Panc1 (cell line): Measurements from ENCODE around the gene DDB1. TPM values are rescaled to one million over a fixed set of nuclear protein-coding genes. Genes with fewer than 3 reads are reported as not detected.

Source experiments
- ATAC-seq: fragments of 200-7000 bp; cut with Tn5 transposase; 2 replicates; pipeline ENCODE4 v1.9.1; 2020; ENCODE audit warnings: mild to moderate bottlenecking, moderate library complexity
- BruUV-seq: library from RNA; stranded (reverse); fragments of 400-500 nt; replicated peaks from 2 replicates; lab custom pipeline; 2021; lab: Mats Ljungman, UMichigan
- CTCF ChIA-PET: fragments of 300-600 bp; sonication (Branson Sonifier 250); formaldehyde crosslinking; loops from one replicate; lab custom pipeline; 2022; ENCODE audit warnings: antibody characterized with exemption; lab: Charles Lee
- POLR2A ChIA-PET: fragments of 300-600 bp; sonication (Branson Sonifier 250); formaldehyde crosslinking; loops from one replicate; lab custom pipeline; 2022; ENCODE audit warnings: antibody characterized with exemption; lab: Charles Lee
- DNase-seq: peaks from one replicate; pipeline ENCODE4 v3.0.0-alpha.2; 2010; ENCODE audit warnings: low read depth, low spot score
- H3K27ac ChIP-seq: 2 replicates; pipeline ENCODE4 v1.5.1; 2011; ENCODE audit warnings: mild to moderate bottlenecking, low read length, inconsistent platforms
- H3K27me3 ChIP-seq: fragments of 200-500 bp; sonication (Bioruptor generic); 2 replicates; pipeline ENCODE4 v1.6.0; 2014; ENCODE audit warnings: low read length, inconsistent platforms; ENCODE audit not compliant: control insufficient read depth, insufficient read depth
- H3K36me3 ChIP-seq: fragments of 200-500 bp; sonication (Bioruptor generic); 2 replicates; pipeline ENCODE4 v1.5.1; 2014; ENCODE audit warnings: inconsistent platforms, mild to moderate bottlenecking, low read length, moderate library complexity; ENCODE audit not compliant: control insufficient read depth, insufficient read depth
- H3K4me1 ChIP-seq: 2 replicates; pipeline ENCODE4 v1.5.1; 2011; ENCODE audit warnings: inconsistent platforms, mild to moderate bottlenecking, low read length, moderate library complexity; ENCODE audit not compliant: control insufficient read depth, insufficient read depth
- H3K4me3 ChIP-seq, 2 experiments: 2 replicates each; pipeline ENCODE4 v1.5.1; 2011 to 2012; ENCODE audit warnings: low read depth in 2 of 2, low read length in 2 of 2, mild to moderate bottlenecking in 2 of 2, inconsistent platforms in 1 of 2, moderate library complexity in 1 of 2
- H3K9me3 ChIP-seq: fragments of 200-500 bp; sonication (Bioruptor generic); 2 replicates; pipeline ENCODE4 v1.5.1; 2014; ENCODE audit warnings: low read depth, mild to moderate bottlenecking, inconsistent platforms, low read length, moderate library complexity; ENCODE audit not compliant: control insufficient read depth, insufficient read depth
- POLR2AphosphoS5 ChIP-seq: IDR thresholded peaks from 2 replicates; pipeline ENCODE4 v1.6.1; 2012; ENCODE audit warnings: mild to moderate bottlenecking, low read depth, low read length, moderate library complexity
- SIN3A ChIP-seq: IDR thresholded peaks from 2 replicates; pipeline ENCODE4 v1.6.1; 2012; ENCODE audit warnings: low read depth, mild to moderate bottlenecking, low read length, moderate library complexity, borderline replicate concordance; ENCODE audit not compliant: insufficient read depth
- TCF7L2 ChIP-seq: IDR thresholded peaks from 2 replicates; pipeline ENCODE4 v1.6.1; 2011; ENCODE audit warnings: mild to moderate bottlenecking, low read depth, low read length, inconsistent platforms
- in situ Hi-C: cut with HindIII; loops from 2 replicates; pipeline ENCODE4 v1.10.0; 2016; ENCODE audit warnings: low sequenced_read_pairs, low pct_unique_long_range_greater_than_20kb
- intact Hi-C: fragments of 100-400 bp; cut with micrococcal nuclease; formaldehyde crosslinking; loops from one replicate; pipeline ENCODE4 v1.10.0; 2022; ENCODE audit not compliant: unreplicated experiment
- total RNA-seq: library from RNA; stranded (reverse); gene quantifications from one replicate; pipeline ENCODE4 v1.2.1, GENCODE V29; 2021; ENCODE audit not compliant: unreplicated experiment
- TF ChIP-seq, protein P1 (sequence below), 2 experiments: IDR thresholded peaks; 2 replicates each; pipeline ENCODE4 v1.6.1; 2011 to 2012; ENCODE audit warnings: low read depth in 2 of 2, control low read depth in 1 of 2, low read length in 1 of 2, mild to moderate bottlenecking in 1 of 2, moderate library complexity in 1 of 2; ENCODE audit not compliant: insufficient read depth in 1 of 2
- TF ChIP-seq, protein P2 (sequence below): fragments of 450-650 bp; IDR thresholded peaks from 2 replicates; pipeline ENCODE4 v1.5.1; 2017; ENCODE audit warnings: mild to moderate bottlenecking

DDB1 gene
- total RNA-seq, 1 experiment from 2014 or later, result 217 TPM

DNA sequence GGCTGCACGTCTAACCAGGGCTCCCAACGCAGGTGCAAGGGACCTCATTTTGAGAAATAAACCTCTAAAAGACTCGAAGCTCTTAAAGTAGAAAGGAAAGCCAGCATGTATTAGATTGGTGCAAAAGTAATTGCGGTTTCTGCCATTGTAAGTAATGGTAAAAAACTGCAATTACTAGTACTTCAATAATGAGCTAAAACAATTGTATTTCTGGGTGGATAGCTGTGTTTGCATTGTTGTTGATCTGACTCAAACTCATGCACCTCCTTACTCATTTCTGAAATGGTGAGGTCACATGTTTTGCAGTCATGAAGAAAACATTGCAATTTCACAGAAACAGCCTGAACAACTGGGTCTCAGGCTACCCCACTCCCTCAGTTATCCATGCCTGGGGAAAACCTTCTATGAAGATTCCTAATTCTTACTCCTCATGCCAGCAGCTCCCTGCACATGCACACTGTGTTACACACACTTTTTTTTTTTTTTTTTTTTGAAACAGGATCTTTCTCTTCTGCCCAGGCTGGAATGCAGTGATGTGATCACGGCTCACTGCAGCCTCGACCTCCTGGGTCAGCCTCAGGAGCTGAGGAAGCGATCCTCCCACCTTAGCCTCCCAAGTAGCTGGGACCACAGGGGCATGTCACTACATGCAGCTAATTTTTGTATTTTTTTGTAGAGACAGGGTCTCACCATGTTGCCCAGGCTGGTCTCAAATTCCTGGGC, 62.4 kb downstream of the DDB1 start:
- CTCF ChIA-PET, result no interaction called here

DNA sequence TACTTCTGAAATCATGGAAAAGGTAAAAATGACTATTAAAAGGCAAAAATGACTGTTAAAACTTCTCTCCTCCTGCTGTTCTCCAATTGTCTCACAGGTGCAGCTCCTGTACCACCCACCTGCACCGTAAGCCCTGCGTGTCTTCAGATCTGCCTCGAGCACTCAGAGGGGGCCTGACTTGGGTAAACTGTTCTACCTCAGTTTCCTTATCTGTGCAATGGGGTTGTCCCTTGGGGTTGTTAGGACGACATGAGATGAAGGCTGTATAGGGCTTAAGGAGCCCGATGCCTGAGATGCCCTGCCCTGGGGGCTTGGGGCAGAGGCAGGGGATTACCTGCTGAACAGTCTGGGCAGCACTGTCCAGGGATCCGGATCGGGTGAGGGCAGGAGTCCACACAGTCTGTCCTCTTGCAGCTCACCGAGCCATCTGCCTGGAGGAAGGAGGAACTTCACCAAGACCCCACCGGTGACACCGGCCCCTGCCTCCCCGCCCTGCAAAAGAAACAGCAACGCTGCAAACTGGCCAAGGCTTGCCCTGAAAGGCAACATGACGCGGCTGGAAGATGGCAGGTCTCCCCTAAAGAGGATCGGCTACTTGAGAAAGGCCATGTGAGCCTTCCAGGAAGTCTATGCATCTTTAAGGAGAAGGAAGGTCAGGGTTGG, 64.2 kb downstream of the DDB1 start:
- H3K9me3 ChIP-seq, result no peaks in the 10 kb centered on the region
- no peak for TF ChIP-seq SIN3A
- TF ChIP-seq POLR2AphosphoS5, result no peak
- in situ Hi-C loops, result no loop called here
- BruUV-seq, result no TSS peak
- POLR2A ChIA-PET, result no interaction called here
- no peak overlapping the region for H3K4me3 ChIP-seq
- no peaks in the 10 kb centered on the region for H3K27me3 ChIP-seq
- CTCF ChIA-PET, result no interaction called here
- no peak for DNase-seq
- ATAC-seq, result no peak
- intact Hi-C loops, result no loop called here
- H3K27ac ChIP-seq, result no peak overlapping the region
- H3K36me3 ChIP-seq, result no peaks in the 10 kb centered on the region
- no peaks in the 10 kb centered on the region for H3K4me1 ChIP-seq

More for the DNA sequence above, 62.4 kb downstream of the DDB1 start:
- no peaks in the 10 kb centered on the region for H3K36me3 ChIP-seq
- H3K27me3 ChIP-seq, result no peaks in the 10 kb centered on the region
- no peaks in the 10 kb centered on the region for H3K4me1 ChIP-seq
- no peak for TF ChIP-seq POLR2AphosphoS5
- TF ChIP-seq, protein P1, sequence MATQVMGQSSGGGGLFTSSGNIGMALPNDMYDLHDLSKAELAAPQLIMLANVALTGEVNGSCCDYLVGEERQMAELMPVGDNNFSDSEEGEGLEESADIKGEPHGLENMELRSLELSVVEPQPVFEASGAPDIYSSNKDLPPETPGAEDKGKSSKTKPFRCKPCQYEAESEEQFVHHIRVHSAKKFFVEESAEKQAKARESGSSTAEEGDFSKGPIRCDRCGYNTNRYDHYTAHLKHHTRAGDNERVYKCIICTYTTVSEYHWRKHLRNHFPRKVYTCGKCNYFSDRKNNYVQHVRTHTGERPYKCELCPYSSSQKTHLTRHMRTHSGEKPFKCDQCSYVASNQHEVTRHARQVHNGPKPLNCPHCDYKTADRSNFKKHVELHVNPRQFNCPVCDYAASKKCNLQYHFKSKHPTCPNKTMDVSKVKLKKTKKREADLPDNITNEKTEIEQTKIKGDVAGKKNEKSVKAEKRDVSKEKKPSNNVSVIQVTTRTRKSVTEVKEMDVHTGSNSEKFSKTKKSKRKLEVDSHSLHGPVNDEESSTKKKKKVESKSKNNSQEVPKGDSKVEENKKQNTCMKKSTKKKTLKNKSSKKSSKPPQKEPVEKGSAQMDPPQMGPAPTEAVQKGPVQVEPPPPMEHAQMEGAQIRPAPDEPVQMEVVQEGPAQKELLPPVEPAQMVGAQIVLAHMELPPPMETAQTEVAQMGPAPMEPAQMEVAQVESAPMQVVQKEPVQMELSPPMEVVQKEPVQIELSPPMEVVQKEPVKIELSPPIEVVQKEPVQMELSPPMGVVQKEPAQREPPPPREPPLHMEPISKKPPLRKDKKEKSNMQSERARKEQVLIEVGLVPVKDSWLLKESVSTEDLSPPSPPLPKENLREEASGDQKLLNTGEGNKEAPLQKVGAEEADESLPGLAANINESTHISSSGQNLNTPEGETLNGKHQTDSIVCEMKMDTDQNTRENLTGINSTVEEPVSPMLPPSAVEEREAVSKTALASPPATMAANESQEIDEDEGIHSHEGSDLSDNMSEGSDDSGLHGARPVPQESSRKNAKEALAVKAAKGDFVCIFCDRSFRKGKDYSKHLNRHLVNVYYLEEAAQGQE (IDR thresholded peaks at IDR 0.05; ENCODE audit: insufficient read depth in 1 of 2, low read depth in 2 of 2, low read length in 1 of 2), result no peak
- no peak for TF ChIP-seq SIN3A
- TF ChIP-seq, protein P2, sequence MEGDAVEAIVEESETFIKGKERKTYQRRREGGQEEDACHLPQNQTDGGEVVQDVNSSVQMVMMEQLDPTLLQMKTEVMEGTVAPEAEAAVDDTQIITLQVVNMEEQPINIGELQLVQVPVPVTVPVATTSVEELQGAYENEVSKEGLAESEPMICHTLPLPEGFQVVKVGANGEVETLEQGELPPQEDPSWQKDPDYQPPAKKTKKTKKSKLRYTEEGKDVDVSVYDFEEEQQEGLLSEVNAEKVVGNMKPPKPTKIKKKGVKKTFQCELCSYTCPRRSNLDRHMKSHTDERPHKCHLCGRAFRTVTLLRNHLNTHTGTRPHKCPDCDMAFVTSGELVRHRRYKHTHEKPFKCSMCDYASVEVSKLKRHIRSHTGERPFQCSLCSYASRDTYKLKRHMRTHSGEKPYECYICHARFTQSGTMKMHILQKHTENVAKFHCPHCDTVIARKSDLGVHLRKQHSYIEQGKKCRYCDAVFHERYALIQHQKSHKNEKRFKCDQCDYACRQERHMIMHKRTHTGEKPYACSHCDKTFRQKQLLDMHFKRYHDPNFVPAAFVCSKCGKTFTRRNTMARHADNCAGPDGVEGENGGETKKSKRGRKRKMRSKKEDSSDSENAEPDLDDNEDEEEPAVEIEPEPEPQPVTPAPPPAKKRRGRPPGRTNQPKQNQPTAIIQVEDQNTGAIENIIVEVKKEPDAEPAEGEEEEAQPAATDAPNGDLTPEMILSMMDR, result no peak
- no peak overlapping the region for H3K27ac ChIP-seq
- DNase-seq, result no peak
- in situ Hi-C loops (no loop called here), intact Hi-C loops (no loop called here)
- no TSS peak for BruUV-seq
- POLR2A ChIA-PET, result interaction anchor here (0.5 kb wide), 1 partner anchor 85 kb away, joined by 3 read pairs; no protein-coding TSS in a partner anchor
- no peak overlapping the region for H3K4me3 ChIP-seq
- no peaks in the 10 kb centered on the region for H3K9me3 ChIP-seq
- ATAC-seq, result no peak

DNA sequence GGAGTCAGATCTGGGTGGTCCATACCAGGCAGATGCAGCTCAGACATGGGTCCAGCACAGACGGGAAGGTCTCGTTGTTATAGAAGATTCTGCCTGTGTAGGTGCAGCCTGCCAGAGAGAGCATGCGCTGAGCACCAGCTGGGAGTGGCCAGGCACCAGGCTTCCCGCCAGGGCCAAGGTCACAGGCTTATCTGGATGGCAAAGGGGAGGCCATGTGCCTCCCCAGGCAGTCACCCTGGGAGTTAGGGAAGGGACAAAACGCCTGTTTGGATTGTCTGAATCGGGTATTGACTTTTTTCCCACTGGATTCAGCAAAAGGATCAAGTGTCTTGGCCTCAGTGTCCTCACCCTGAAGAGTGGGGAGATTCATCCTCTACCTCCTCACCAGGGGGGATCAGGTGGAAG, 65.5 kb downstream of the DDB1 start:
- no peaks in the 10 kb centered on the region for H3K4me1 ChIP-seq
- ATAC-seq, result no peak; the same call in 1 of the 2 replicates

More for the DNA sequence above, 65.5 kb downstream of the DDB1 start:
- Histone ChIP-seq H3K9me3 (no peaks in the 10 kb centered on the region), H3K27ac (no peak overlapping the region), H3K27me3 (no peaks in the 10 kb centered on the region), H3K36me3 (no peaks in the 10 kb centered on the region), H3K4me3 (no peak overlapping the region)
- POLR2A ChIA-PET, result interaction anchor here (0.6 kb wide), 1 partner anchor 15 kb away, joined by 4 read pairs; no protein-coding TSS in a partner anchor
- intact Hi-C loops, result no loop called here
- CTCF ChIA-PET, result no interaction called here
- TF ChIP-seq, protein P2, result no peak
- no peak for TF ChIP-seq TCF7L2
- TF ChIP-seq SIN3A, result no peak
- no peak for TF ChIP-seq POLR2AphosphoS5
- TF ChIP-seq, protein P1 (IDR thresholded peaks at IDR 0.05; ENCODE audit: insufficient read depth in 1 of 2, low read depth in 2 of 2, low read length in 1 of 2), result no peak
- in situ Hi-C loops, result no loop called here
- BruUV-seq, result no TSS peak
- DNase-seq, result no peak
